Measurements from ENCODE around the gene PGK1.
"Not testable (repeated sequence)": the region's sequence is repeated elsewhere in the genome, so short reads cannot be mapped to it uniquely, and the experiment has no call there.

Gene PGK1

DNA sequence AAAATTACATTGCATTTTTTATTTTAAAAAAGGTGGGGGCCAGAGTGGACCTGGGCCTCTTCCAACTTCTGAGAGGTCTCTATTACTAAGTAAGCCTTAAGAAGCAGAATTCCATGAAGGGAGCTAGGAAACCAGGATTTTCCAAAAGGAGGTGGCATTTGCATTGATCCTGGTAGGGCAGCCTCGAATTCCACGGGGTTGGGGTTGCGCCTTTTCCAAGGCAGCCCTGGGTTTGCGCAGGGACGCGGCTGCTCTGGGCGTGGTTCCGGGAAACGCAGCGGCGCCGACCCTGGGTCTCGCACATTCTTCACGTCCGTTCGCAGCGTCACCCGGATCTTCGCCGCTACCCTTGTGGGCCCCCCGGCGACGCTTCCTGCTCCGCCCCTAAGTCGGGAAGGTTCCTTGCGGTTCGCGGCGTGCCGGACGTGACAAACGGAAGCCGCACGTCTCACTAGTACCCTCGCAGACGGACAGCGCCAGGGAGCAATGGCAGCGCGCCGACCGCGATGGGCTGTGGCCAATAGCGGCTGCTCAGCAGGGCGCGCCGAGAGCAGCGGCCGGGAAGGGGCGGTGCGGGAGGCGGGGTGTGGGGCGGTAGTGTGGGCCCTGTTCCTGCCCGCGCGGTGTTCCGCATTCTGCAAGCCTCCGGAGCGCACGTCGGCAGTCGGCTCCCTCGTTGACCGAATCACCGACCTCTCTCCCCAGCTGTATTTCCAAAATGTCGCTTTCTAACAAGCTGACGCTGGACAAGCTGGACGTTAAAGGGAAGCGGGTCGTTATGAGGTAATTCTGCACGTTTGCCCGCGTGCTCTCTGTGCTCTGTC is at the start of gene PGK1:
TSS of gene PGK1 (plus strand) at position 626 of the 824 bp plus-strand sequence. CDS start at position 719, 93 bp downstream.
- peak; percentile 88 for DNase-seq (ENCODE audit: low read depth)

DNA sequence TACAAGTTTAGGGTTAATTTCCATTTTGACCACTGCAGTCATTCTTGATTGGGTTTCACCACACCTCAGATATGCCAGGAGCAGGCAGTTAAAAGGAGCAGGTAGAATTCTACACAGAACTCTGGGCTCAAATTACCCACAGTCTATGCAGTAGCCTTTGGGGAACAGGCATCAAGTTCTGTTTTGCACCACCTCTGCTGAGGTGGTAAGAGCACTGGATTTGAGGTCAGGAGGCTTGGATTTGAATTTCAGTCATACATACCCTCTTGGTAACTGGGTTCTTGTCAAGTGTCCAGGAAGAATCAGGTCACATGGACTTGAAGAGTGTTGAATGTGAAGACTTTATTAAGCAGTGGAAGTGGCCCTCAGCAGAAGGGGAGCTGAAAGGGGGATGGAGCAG is 40.4 kb upstream of the PGK1 start:
- DNase-seq (ENCODE audit: low read depth) = no peak

DNA sequence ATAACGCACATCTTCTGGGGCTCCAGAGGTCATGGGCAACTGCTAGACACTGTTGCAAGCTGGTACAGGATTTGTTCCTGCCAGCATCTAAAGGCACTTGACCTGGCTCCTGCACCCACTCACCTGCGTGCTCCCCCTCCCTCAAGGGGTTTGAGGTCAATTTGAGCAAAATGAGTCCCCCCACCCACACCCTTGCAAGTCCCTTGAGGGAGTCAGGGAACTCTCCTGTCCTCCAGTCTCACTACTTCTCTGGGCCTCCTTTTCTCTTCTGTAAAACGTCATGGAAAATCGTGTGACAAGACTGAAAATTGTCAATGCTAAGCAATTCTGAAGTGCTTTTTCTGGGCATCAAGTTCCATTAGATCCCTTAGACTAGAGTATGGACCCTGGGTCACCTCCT is 39.9 kb upstream of the PGK1 start:
- no peak for DNase-seq (ENCODE audit: low read depth)

DNA sequence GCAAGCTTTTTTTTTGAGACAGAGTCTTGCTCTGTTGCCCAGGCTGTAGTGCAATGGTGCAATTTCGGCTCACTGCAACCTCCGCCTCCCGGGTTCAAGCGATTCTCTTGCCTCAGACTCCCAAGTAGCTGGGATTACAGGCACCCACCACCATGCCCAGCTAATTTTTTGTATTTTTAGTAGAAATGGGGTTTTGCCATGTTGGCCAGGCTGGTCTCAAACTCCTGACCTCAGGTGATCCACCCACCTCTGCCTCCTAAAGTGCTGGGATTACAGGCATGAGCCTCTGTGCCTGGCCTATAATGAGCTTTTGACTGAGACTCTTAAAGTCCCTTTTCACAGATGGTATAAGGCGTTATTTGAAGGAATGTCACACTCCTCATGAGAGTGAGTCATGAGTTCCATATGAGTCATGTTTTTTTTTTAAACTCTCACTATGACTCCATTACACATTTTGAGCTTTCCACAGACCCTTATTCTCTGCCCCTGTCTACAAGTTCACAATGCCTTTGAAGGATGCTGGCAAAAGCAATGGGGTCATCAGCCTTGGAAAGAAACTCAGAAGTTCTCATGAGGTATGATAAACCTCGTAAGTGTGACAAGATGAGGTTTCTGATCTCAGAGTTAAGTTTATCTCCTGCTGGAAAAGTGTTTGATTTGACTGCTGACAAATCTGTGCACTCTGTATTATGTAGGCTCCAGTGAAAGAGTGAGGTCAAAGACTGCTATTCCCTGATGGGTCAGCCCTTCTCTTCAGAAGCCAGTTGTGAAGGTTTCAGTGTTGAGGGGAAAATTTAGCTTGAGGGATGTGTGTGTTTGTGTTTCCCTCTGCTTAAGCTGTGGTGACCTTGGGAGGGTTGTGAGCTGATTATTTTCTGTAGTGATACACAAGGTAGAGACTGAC is 39.1 kb upstream of the PGK1 start:
- peak; percentile 20 for DNase-seq (ENCODE audit: low read depth)

DNA sequence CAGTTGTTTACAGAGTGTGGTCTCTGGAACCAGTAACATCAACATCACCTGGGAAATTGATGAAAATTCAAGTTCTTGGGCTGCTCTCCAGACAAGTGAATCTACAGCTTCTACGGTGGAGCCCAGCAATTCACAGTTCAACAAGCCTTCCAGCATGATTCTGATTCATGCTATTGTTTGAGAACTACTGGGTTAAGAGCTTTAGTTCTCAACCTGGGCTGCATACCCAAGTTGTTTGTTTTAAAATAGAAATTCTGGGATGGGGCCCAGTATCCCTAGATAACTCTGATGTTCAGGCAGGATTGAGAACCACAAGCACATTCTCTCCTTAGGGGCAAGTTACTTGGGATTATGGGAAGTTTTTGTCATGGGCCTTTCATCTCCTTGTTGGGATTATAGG is 37.9 kb upstream of the PGK1 start:
- no peak for DNase-seq (ENCODE audit: low read depth)

DNA sequence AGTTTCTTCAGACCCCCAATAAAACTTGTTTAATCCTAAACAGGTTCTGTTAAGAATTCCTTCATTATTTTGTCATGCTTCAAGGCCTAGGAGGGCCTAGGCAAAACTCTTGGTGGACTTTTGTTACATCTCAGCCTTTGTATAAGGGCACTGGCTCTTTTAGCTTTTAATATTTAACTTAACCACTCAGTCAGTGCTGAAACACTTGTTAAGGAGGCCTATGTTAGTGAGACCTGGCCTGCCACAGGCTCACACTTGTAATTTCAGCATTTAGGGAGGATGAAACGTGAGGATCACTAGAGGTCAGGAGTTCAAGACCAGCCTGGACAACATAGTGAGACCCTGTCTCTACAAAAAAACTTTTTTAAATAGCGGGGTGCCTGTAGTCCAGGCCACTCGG is 32.7 kb upstream of the PGK1 start:
- DNase-seq (ENCODE audit: low read depth) = no peak

DNA sequence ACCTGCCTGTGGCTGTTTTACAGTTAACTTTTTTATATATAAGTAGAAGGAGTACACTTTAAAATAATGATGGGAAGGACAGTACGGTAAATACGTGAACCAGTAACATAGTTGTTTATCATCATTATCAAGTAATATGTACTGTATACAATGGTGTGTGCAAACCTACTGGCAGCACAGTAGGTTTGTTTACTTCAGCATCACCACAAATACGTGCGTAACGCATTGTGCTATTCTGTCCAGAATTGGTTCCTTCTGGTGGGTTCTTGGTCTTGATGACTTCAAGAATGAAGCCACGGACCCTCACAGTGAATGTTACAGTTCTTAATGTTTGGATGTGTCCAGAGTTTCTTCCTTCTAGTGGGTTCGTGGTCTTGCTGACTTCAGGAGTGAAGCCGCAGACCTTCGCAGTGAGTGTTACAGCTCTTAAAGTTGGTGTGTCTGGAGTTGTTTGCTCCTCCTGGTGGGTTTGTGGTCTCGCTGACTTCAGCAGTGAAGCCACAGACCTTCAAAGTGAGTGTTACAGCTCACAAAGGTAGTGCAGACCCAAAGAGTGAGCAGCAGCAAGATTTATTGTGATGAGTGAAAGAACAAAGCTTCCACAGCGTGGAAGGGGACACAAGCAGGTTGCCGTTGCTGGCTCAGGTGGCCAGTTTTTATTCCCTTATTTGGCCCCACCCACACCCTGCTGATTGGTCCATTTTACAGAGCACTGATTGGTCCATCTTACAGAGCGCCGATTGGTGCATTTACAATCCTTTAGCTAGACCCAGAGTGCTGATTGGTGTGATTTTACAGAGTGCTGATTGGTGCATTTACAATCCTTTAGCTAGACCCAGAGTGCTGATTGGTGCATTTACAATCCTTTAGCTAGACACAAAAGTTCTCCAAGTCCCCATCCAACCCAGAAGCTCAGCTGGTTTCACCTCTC is 30.6 kb upstream of the PGK1 start:
- not testable (repeated sequence) for DNase-seq (ENCODE audit: low read depth)

DNA sequence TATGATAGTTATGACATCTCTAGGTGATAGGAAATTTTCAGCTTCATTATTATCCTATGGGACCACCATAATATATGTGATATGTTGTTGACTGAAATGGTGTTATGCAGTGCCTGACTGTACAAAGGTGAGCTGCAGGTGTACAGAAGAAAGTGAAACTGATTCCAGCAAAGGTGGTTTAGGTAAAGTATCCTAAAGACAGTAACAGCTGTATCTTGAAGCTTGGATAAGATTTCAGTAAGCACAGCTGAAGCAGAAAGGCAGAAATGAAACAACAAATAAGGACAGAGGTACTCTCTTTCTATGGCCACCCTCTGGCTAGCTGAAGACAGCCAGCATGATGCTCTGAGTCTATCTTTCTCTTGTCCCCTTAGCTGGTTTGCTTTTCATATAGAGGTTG is 30.0 kb upstream of the PGK1 start:
- DNase-seq (ENCODE audit: low read depth) = no peak

DNA sequence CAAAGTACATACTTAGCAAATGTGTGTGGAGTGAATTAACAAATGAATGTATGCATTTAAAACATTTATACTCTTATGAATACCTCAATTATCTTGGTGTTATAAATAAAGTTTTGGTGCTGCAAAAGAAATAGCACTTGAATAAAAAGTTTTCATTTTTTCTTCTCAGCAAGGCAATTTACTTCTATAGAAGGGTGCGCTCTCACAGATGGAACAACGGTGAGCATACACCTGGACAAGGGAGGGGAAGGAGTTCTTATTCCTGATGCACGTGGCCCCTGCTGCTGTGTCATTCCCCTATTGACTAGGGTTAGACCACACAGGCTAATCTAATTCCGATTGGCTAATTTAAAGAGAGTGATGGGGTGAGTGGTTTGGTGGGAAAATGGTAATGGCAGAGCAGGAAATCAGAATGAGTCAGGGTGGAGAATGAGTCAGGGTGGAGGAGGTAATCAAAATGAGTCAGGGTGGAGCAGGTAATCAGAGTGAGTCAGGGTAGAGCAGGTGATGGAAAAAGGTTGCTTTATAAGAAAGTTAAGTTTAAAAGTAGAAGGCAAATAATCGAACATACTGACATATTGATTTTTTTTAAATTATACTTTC is 28.2 kb upstream of the PGK1 start:
- DNase-seq (ENCODE audit: low read depth) = no peak

DNA sequence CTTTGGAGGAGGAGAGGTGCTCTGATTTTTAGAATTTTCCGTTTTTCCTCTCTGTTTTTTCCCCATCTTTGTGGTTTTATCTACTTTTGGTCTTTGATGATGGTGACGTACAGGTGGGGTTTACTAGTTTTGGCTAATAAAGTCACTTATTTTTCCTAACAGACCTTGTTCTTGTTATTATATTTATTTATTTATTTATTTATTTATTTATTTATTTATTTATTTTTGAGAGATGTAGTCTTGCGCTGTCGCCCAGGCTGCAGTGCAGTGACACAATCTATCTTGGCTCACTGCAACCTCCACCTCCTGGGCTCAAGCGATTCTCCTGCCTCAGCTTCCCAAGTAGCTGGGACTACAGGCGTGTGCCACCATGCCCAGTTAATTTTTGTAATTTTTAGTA is 22.6 kb upstream of the PGK1 start:
- DNase-seq (ENCODE audit: low read depth) = not testable (repeated sequence)

DNA sequence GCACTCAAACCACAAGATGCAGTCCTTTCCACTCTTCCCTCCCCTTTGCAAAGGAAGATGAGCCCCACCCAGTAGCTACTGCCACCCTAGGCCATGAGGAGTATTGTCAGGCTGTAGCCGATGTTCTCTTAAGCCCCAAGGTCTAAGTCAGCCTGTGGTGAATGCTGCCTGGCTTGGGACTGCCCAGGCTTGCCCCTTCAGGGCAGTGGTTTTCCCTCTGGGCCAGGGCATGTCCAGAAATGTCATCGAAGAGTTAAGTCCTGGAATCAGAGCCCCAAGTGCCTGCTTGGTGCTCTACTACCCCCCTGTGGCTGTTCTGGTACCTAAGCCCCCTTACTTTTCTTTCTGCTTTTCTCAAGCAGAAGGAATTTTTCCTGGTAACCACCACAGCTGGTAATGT is 11.8 kb upstream of the PGK1 start:
- no peak for DNase-seq (ENCODE audit: low read depth)

DNA sequence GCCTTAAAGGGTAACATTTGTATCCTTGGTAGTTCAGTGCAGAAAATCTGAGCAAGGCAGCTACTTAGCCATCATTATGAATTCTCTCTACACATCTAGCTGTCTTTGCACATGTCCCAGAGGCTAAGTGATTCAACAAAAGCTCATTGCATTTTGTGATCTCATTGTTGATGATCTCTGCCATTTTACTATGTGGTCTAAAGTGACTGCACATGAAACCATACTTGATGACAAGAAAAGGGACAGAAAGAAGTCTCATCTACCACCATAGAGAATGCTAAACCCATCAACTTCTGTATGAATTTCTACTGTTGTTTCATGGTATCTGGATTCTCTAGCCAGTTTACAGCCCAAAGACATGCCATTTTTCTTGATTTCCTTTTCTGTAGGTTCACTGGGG is 5.9 kb upstream of the PGK1 start:
- DNase-seq (ENCODE audit: low read depth) = no peak

DNA sequence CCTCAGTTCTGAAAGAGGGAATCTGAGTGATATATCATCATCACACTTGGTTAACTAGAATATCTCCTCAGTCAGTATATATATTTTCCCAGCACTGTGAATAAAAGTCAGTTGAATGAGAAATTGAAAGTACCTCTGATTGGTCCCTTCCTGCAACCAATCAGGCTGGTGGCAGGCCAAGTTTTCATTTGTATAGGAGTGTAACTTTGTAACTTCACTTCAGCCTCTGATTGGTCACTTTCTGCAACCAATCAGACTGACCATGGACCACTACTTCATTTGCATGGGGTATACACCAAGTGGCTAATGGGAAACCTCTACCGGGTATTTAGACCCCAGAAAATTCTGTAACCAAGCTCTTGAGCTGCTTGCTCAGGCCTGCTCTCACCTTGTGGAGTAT is 2.0 kb upstream of the PGK1 start:
- DNase-seq (ENCODE audit: low read depth) = no peak

DNA sequence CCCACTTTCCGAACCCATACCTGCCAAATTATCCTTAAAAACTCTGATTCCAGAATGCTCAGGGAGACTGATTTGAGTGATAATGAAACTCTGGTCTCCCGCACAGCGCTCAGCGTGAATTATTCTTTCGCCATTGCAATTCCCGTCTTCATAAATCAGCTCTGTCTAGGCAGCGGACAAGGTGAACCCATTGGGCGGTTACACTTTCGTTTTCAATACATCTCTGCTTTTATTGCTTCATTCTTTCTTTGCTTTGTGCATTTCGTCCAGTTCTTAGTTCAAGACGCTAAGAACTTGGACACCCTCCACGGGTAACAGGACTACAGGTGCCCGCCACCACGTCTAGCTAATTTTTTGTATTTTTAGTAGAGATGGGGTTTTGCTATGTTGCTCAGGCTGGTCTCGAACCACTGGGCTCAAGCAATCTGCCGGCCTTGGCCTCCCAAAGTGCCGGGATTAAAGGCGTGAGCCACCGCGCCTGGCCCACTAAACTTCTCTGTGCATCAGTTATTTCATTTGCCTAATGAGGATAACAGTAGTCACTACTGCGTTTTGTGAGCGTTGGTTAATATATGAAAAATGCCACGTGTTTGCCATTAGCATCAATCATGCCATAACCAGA is 936 bp upstream of the PGK1 start:
- DNase-seq (ENCODE audit: low read depth) = no peak

DNA sequence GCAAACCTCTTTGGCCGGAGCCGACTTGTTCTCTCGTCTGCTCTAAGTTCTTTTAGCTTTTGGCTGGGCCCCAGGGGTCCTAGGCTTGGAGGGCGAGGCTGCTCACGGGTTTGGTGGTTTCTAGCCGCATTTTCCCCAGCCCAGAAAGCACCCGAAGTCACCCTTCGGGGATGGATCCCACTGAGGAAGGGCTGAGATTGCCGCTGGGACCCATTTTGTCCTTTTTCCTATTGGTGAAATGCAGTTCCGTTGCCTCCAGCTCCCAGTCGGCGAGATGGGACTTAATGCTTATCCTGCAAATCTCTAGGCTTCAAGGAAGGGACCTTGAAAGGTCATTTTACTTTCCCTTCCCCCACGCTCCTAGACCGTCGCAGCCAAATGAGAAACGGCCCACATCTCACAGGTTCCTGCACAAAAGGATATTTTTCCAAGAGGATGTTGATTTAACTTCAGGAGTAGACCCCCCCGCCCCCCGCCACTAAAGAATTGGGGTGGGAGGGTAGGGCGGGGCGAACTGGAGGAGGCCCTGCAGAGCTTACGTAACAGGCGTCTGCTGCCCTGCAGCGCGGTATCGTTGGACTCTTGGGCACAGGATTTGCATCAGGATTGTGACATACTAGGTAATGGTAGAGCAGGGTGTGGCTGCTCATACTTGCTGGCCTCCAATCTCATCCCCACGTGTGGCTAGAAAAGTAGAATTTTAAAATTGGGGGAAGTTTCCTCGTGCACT is 564 bp downstream of the PGK1 start:
- no peak for DNase-seq (ENCODE audit: low read depth)

DNA sequence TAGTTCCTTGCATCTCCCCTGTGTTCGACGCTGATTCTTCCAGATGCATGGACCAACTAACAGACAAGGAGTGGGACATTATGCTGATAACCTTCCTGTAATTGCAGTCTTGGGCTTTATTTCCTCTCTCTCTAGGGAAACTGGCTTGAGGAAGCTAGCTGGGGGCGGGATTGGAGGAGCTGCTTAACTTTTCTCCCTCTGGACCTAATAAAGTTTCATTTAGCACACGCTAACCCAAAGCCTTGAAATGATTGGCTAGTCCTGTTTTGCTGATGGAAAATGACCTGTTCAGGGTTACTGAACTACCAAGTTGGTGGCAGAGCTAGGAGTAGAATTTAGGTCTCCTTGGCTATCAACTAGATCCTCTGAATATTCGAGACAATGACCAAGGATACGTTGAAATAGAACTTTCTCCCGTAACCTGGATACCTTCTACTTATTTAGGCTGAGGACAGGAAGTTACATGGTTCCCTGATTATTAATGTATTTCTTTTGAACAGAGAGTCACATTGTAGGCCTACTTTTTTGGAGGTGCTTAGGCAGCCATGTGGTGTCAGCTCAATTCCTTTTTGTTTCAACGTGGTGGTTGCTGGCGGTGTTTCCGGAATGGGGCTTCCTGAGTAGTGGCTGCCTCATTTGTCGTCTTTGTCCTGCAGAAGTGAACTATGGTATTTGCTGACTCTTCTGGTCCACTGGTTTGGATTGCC is 2.0 kb downstream of the PGK1 start:
- DNase-seq (ENCODE audit: low read depth) = no peak

DNA sequence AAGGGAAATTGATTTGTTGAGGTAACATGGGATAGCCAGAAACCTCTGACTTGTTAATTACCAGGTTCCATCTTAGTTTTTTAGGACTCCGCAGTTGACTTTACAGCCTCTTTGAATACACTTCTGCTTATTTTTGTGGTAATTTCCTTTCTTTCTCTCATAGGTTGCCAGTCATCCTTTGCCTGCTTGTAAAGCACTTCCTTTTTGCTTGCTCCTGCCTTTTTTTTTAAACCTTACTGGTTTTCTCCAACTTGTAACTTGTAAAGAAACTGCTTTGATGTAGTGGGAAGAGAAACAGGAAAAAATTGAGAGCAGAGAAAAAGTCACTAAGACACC is 2.6 kb downstream of the PGK1 start:
- no peak for DNase-seq (ENCODE audit: low read depth)

DNA sequence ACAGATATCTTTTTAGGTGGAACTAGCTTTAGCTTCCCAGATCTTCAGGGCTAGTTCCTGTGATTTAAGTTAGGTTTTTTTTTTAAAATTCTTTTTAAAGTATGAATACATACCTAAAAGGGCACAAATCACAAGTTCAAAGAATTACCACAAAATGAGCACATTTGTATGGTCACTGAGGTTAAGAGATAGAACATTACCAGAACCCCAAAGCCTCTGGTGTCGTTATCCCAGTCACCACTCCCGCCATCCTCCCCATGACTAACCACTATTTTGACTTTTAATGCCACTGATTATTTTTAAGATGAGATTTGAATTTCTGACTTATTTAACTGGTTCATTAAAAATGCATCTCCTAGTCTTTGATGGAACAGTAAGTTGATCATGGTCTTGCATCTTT is 5.4 kb downstream of the PGK1 start:
- no peak for DNase-seq (ENCODE audit: low read depth)

DNA sequence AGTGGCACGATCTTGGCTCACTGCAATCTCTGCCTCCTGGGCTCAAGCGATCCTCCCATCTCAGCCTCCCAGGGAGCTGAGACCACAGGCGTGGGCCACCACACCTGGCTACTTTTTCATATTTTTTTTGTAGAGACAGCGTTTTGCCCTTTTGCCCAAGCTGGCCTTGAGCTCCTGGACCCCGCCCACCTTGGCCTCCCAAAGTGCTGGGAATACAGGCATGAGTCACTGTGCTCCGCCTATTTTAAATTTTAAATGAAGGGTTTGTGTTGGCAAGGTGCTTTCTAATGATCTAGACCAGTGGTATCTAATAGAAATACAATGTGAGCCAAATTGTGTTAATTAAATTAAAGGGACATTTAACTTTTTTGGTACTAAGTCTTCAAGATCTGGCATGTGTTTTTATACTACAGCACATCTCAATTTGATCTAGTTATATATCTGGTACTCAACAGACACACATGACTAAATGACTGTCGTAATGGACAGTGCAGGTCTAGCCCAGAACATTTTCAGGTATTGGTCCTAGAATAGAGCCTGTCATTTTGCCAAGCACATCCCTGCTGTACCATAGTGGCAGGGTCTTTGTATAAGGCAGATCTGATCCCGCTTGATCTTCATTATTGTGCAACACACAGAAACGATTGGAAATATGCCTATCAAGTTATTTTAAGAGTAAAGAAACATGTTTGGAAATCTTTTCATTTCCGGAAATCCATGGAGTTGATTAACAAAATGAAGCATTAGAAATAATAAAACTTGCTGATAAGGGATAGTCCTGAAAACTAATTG is 7.3 kb downstream of the PGK1 start:
- DNase-seq (ENCODE audit: low read depth) = no peak
